ENCODE measurements around the gene METRNL.

The METRNL gene

DNA sequence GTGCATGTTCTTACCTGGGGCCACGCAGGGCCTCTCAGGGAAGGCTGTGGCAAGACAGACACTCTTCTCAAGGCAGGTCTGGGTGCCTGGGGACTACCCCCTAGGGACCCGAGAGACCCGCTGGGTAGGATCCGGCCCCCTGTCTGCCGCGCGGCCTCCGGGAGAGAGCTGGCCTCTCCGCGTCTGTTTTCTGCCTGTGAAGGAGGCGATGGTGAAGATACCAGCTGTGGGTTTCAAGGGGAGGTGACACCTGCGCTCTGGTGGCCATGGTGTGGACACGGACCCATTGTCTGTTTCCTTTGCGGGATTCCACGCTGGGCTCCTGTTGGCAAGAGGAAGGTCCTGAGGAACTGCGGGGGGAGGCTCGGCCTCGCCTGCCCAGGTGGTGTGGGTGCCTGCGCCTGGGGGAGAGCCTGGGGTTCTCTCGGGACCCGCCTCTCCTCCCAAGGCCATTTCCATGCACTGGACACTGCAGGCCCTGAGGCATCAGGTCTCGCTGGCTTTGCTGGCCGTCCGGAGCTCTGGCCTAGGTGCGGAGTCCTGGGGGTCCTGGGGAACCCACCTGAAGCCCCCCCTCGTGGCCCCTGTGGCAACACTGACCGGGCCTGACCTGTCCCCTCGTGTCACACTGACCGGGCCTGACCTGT lies 12.2 kb upstream of the METRNL start:
- no peak for DNase-seq (ENCODE audit: low read depth in 2 of 2)

DNA sequence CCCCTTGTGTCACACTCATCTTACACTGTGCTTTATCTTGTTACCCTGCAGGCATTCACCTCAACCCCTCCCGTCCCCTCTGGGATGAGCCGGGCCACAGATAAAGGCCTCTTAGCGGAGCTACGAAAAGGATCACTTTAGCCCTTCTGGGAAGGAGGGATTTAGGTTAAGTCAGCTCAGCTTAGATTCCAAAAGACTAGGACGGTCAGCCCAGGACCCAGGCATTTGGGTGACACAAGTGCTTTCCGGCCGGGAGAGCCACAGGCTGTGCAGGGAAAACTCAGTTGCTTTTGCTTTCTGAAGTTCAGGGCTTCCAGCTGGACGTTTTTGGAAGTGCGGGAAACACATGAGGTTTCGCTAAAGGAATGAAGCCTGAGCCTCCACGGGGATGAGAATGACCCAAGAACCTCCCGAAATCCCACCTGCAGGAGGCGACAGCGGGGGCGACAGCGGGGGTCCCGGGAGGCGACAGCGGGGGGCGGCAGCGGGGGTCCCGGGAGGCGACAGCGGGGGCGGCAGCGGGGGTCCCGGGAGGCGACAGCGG lies 11.6 kb upstream of the METRNL start:
- DNase-seq (ENCODE audit: low read depth in 2 of 2): no peak

DNA sequence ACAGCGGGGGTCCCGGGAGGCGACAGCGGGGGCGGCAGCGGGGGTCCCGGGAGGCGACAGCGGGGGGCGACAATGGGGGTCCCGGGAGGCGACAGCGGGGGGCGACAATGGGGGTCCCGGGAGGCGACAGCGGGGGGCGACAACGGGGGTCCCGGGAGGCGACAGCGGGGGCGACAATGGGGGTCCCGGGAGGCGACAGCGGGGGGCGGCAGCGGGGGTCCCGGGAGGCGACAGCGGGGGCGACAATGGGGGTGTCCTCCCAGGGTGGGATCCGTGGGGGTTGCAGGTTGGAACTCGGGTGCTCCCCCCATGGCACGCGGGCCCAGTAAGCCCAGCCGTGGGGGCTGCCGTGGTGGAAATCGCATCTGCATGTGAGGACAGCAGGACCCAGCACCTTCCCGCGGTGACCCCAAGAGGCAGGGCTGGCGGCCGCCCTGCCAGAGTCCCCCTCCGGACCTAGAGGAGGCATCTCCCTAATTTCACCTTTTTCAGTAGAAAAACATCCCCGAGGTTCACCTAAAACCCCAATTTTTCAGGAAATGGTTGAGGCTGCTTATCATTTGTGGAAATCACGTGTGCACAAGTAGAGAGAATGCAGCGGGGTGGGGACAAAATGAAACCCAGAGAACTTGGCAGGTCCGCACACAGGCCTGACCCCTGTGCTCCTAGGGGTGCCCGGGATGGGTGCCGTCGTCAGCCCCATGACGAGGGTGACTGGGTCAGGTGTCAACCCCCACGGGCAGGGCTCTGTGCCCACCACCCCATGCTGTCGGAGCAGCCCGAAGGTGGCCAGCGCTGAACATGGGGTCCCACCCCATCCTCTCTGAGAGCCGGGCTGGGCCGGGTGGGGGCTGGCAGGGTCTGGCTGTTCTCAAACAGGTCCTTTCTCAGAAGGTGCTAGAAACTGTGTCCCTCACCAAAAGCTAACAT lies 10.5 kb upstream of the METRNL start:
- no peak for DNase-seq (ENCODE audit: low read depth in 2 of 2)

DNA sequence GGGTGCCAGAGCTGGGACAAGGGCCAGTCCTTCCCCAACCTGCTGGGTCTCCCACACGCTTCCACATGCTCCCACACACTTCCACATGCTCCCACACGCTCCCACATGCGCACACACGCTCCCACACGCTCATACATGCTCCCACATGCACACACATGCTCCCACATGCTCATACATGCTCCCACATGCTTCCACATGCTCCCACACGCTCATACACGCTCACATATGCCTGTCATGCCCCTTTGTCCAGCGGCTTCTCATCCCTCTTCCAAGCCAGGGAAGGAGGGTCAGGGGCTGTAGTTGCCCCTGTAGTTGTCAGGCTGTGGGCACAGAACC lies 9.9 kb upstream of the METRNL start:
- no peak for DNase-seq (ENCODE audit: low read depth in 2 of 2)

DNA sequence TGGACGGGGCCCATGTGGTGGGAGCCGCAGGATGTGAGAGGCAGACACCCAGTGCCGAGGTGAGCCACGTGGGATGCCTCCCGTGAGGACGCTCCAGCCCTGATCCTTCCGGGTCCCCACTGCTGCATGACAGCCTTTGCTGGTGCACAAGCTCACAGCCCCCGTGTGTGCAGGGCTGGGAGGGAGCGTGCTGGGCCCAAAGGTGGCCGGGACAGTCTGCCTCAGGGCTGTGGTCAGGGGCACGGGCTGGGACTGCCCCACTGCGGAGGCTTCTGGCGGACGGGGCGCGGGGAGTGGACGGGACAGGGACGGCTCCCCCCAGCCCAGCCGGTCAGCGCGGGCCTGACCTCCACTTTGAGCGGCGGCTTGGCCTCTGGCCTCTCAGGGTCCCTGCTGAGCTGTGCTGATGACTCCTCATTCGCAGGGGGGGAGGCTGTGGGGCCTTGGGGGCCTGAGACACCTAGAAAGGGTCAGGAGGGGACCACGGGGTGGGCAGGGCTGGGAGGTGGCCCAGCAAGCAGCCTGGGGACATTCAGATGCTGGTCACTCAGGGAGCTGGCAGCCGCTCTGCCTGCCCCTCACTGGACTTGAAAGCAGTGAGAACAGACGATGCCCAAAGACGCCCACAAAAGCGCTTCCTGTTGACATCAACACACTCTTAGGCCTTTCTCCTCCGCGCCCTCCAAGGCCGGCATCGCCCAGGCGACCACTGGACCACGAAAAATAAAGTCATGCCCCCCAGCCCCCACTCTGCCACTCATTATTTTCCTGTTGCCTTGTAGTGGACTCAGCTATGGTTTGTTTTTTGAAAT lies 9.3 kb upstream of the METRNL start:
- DNase-seq (ENCODE audit: low read depth in 2 of 2): no peak

DNA sequence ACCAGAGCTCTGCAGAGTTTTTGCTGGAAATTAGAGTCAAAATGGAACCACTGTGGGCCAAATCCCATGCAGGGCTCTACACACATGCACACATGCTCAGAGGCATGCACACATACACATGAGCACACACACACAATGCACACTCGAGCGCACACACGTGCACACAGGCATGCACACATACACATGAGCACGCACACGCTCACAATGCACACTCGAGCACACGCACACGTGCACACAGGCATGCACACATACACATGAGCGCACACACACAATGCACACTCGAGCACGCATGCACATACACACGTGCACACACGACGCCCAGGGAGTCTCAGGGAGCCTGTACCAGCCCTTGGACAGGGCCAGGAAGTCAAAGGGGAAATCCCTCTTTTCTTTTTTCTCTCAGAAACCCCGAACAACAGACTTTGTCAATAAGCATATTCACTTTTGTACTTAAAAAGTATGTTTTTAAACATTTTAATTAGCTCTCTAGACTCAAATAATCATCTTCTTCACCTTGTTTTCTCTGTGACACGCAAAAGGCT lies 8.5 kb upstream of the METRNL start:
- no peak for DNase-seq (ENCODE audit: low read depth in 2 of 2)

DNA sequence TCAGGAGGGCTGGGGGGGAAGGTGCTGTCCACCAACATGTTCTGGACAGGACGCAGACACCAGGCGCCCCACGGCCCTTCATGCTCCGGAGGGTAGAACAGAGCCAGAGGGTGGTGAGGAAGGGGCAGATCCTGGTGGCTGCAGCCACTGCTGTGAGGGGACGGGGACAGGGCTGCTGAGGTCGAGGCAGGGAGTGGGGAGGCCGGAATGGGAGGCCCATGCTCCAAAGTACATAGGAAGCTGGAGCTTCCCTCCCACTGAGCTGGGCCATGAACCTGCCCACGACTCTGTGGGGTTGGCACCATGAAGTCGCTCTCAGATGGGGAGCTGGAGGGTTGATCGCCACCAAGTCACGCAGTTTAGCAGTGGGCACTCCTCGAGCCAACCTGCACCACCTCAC lies 8.0 kb upstream of the METRNL start:
- DNase-seq (ENCODE audit: low read depth in 2 of 2): no peak

DNA sequence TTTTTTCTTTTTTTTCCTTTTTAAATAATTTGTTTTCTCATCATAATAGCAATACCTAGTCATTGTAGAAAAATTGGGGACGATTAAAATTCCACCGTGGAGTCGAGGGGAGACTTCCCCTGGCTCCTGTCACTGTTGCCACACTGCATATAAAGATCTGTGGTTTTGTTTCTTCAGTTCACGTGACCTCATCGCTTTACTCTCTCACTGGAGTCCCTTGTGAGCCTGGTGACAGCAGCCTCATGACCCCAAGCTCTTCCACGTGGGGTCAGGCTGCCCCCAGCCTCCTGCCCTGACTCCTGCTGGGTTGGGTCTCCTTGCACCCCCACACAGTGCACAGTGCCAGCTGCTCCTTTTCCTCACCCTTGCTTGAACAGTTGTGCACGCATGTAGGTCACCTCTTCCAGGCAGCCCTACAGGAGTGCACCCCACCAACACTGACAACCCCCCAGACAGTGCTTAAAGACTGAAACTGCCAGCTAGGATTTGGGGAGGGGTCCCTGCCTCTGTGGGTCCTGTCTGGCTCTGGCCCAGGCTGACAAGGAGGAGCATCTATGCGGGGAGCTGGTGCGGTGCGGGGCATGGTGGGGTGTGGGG lies 7.3 kb upstream of the METRNL start:
- no peak for DNase-seq (ENCODE audit: low read depth in 2 of 2)

DNA sequence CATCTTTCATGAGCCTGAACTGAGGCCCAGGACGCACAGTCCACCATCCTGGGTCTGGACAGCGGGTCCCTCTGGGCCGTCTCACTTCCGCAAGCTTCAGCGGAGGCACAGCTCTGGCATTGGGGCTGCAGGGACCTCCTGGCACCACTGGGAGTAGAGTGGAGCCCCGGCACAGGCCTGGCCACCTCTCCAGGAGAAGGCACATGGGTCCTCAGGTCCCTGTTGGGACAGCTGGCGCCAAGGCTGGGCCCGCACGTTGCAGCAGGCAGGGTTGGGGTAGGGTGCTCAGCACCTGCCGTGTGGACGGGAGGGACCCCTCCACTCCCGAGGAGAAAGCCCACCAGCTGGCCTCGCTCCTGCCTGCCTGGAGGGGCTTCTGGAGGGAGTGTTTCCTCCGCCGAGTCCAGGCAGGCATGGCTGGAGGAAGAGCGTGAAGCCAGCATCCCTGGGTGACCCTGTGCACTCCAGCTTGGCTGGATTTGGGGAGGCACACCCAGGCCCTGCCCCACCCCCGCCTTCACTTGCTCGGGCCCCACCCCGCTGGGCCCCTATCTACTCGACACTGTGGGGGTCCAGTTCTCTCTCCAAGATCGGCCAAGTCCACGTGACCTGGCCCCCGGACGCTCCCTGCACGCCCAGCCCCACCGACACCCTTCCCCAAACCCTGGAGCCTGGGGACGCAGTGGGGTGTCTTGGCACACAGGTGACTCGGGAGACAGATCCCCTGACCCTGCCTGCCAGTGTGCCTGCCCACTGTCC lies 6.6 kb upstream of the METRNL start:
- DNase-seq (ENCODE audit: low read depth in 2 of 2): no peak

DNA sequence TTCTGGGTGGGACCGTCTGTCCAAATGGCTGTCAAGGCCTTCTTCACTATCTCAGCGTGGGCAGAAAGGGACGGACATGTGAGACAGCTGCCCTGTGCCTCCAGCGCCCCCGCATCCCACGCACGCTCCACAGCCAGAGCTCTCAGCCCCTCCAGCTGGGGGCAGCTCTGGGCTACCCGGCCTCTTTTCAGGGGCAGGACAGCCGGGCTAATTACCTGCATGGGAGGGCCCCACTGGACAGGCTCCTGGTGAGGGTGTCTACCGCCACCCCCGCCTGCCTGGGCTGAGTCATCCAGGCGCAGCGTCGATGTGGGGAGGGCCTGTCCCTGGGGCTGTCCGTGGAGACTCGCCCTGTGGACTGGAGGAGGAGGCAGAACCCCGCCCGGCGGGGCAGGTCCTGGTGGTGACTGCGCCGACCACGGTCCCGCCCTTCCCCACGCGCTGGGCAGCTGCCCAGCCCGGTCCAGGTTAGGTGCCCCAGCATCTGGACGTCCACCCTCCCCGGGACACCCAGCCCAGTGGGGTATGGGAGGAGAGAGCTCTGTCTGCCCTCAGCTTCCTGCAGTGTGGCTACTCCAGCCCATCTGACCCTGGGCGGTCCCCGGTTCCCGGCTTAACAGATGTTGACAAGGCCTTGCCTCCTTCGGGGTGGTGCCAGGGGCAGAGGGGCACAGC lies 5.9 kb upstream of the METRNL start:
- DNase-seq (ENCODE audit: low read depth in 2 of 2): no peak

DNA sequence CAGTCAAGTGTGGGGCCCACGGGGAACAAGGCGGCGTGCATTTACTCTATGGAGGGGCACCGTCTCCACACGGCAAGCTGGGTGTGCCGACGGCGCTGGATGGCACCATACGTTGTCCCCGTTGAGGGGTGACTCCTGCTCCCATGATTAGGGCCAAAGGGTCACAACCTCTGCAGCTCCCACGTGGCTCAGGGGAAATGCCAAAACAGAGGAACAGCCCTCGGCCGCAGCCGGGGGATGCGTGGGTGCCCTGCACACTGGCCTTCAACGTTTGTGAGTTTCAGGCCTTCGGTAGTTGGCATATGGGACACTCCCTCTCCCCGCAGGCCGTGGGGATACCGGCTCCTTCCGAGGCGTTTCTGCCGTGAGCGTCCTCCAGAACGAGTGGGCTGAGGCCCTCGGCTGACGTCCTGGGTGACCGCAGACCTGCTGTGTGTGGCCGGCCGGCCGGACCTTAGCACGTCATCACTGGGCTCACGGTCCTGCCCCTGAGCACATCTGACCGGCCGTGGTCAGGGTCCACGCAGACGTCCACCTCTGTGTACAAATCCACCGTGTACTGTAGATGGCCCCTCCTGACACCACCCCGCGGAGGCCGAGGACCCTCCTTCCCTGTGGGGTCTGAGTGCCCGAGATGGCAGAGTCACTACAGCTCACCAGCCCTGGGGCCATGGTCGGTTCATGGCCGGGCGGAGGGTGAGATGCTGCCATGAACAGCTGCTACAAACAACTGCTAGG lies 4.8 kb upstream of the METRNL start:
- no peak for DNase-seq (ENCODE audit: low read depth in 2 of 2)

DNA sequence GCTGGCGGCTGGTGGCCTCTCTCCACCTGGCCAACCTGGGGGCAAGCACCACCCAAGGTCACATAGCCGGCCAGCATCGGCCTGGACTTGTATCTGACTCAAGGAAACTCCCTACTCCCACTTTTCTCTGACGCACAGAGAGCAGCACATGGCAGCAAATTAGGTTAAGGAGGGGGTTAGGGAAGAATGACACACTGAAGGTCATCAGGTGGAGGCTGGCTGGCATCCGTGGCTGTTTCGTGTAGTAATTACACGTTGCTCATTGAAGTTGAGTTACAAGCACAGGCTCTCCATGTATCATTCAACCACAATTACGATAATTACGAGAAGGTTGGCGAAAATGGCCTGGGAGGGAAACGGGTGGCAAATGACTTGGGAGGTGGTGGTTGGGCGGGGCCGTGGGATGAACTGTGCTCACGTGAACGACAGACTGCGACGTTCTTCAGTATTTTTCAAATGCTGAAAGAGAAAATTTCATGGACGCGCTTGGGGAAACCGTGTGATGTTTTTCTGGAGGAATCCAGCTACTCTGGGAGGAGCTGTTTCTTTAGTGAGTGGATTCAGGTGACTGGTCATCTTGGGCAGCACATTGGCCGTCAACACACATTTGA lies 4.0 kb upstream of the METRNL start:
- no peak for DNase-seq (ENCODE audit: low read depth in 2 of 2)

DNA sequence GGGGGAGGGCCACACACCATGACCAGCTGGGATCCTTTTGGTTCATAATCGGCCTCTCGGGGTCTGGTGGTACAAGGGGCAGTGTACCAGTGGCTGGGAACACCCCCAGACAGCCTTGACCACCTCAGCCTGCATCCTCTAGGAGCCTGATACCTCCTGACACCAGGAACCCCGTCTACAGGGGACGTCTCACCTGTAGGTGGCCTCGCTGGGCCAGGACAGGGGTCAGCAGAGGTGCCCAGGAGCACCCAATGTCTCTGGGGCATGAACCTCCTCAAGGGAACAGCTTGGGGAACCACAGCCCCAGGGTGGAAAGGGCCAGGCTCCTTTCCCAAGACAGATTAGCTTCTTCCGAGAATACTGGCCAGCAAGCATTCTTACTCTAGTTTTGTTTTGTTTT lies 2.5 kb upstream of the METRNL start:
- DNase-seq (ENCODE audit: low read depth in 2 of 2): no peak

DNA sequence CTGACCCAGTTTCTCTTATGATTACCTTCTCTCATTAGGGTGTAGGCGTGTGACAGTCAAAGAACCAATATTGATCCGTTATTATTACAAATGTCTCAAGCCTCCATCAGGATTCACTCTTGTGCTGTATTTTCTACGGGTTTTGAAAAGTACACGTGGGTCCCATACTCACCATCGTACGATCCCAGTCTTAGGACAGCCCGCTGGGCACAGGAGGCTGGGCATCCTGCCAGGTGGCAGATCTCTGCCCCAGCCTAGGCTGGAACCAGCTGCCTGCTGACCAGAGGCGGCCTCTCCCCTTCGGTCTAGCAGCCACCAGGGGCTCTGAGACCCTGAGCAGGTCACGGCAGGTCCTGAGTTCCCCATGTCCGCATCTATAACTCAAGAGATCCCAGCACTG lies 2.0 kb upstream of the METRNL start:
- DNase-seq (ENCODE audit: low read depth in 2 of 2): no peak

DNA sequence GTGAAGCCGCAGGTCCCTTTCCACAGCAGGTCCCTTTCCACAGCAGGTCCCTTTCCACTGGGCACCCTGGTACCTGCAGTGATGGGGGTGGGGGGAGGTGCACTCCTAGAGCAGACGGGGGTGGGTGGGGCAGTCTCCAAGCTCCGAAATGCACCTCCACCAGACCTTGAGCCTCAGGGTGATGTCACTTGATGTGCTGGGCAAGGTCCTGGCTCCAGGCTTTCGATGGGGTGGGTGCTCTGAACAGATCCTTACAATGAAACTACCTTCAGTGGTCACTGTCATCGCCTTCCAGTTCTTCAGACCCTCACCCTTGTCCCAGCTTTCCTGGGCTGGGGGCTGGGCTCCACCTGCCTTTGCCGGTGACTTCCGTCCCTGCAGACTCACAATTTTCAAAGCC lies 1.5 kb upstream of the METRNL start:
- no peak for DNase-seq (ENCODE audit: low read depth in 2 of 2)

DNA sequence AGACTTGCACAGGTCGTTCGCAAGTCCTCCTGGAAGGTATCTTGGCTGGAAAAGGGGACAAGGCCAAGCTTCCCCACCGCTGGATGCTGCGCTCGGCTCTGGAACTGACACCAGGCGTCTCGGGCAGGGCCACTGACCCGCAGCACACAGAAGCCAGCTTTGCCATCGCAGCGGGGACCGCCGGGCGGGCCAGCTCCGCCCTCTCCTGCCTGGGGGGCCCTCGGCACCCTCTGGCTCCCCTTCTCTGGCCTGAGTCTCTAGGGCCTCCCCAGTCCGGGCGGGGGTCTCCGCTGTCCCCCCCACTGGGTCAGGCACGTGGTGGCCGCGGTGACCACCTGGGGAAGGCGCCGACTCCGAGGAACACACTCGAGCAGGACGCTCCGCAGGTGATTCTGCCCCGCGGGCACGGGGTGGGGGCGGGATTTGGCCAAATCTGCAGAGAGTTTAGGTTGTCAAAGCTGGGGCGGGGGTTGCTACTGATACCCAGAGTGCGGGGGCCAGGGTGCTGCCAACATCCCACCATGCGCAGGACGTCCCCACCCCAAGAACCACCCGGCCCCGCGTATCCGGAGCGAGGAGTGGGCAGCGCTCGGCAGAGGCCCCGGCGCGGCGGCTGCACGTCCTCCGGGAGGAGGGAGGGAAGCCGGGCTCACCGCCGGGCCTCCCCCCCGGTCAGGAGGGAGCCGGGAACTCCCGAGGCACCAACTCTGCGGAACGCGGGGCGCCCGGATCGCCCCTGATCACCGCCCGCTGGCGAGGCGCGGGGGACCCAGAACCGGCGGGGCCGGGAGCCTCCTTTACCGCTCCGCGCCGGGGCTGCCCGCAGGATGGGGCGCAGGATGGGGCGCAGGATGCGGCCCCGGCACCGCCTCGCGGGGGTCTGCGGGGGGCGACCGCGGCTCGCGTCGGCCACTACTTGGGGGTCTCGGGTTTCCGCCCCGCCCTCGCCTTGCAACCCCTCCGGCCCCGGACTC lies 744 bp upstream of the METRNL start:
- no peak for DNase-seq (ENCODE audit: low read depth in 2 of 2)

DNA sequence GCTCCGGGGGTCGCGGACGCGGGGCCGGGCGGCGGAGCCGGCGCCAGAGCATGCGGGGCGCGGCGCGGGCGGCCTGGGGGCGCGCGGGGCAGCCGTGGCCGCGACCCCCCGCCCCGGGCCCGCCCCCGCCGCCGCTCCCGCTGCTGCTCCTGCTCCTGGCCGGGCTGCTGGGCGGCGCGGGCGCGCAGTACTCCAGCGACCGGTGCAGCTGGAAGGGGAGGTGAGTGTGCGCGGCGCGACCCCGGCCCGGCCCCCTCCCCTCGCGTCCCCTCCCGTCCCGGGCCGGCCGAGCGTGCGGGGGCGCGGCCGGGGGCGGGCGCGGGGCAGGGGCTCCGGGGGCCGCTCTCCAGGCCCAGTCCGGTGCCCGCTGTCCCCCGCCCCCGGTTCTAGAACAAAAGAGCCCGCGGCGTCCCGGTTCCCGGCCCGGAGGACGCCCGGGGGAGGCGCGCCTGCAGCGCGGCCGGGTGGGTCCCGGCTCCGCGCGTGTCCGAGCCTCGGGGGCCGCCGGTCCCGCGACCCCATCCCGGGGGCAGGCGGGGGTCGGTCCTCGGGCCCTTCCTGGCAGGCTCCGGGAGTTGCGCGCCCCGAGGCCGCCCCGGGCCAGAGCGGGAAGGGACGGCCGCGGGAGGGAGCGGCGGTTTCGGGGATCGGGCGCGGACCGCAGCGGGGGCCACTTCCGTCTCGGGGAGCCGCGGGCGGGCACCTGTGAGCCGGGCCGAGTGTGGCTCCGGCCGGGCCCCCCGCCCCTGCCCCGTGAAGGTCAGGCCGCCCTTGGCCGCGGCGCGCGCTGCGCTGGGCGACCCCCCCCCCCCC lies 563 bp downstream of the METRNL start:
- no peak for DNase-seq (ENCODE audit: low read depth in 2 of 2)
